RWPE1 (cell line): ENCODE results near the gene KRT80.
A peak's percentile ranks its signal among the peaks of the same experiment; 100 is the strongest.

Source experiments
- CTCF ChIA-PET: fragments of 350-600 bp; sonication (Branson Sonifier 250); formaldehyde crosslinking; extraction: SDS; loops from one replicate; lab custom pipeline; 2021; lab: Yijun Ruan, JAX
- POLR2A ChIA-PET: fragments of 400-600 bp; formaldehyde crosslinking; extraction: SDS; loops from one replicate; lab custom pipeline; 2020; ENCODE audit warnings: antibody characterized with exemption; ENCODE audit not compliant: low non-redundant PET; lab: Yijun Ruan, JAX
- DNase-seq: peaks from one replicate; pipeline ENCODE4 v3.0.0; 2012; ENCODE audit warnings: low spot score
- H3K27ac ChIP-seq: fragments of 450-650 bp; 2 replicates; pipeline ENCODE4 v1.5.1; 2017
- CTCF ChIP-seq: fragments of 450-650 bp; conservative IDR thresholded peaks from 2 replicates; pipeline ENCODE4 v1.5.1; 2017; ENCODE audit warnings: low read depth, mild to moderate bottlenecking

The KRT80 gene

GRCh38 chr12:52195065-52195730 lies 3.4 kb upstream of the KRT80 start:
- TF ChIP-seq CTCF = no peak
- CTCF ChIA-PET = no interaction called here
- H3K27ac ChIP-seq = peak overlapping the region; percentile 91; the same call in 1 of the 2 replicates
- POLR2A ChIA-PET = no interaction called here
- no peak for DNase-seq

GRCh38 chr12:52193991-52194390 lies 2.2 kb upstream of the KRT80 start:
- CTCF ChIA-PET = interaction anchor here (0.5 to 1.0 kb wide), 2 partner anchors 13 to 87 kb away, joined by 3 read pairs; no protein-coding TSS in a partner anchor
- POLR2A ChIA-PET = no interaction called here
- DNase-seq = no peak
- no peak for TF ChIP-seq CTCF
- peak overlapping the region; percentile 91; the same call in 1 of the 2 replicates for H3K27ac ChIP-seq

- peak overlapping the region; percentile 91; the same call in 1 of the 2 replicates for H3K27ac ChIP-seq
- CTCF ChIA-PET = interaction anchor here (0.5 to 1.0 kb wide), 2 partner anchors 14 to 87 kb away, joined by 3 read pairs; no protein-coding TSS in a partner anchor
- TF ChIP-seq CTCF = no peak
- no peak for DNase-seq
- POLR2A ChIA-PET = no interaction called here
Measured at GRCh38 chr12:52193532-52193931, 1.7 kb upstream of the KRT80 start.

- peak overlapping the region; percentile 91 for H3K27ac ChIP-seq
- POLR2A ChIA-PET = interaction anchor here (0.9 kb wide), 1 partner anchor 53 kb away, joined by 4 read pairs; no protein-coding TSS in a partner anchor
- TF ChIP-seq CTCF = no peak
- DNase-seq = no peak
- CTCF ChIA-PET = interaction anchor here (1.3 kb wide), 1 partner anchor 45 kb away, joined by 4 read pairs; no protein-coding TSS in a partner anchor
Measured at GRCh38 chr12:52190860-52191729, 719 bp downstream of the KRT80 start.

- no peak for DNase-seq
- POLR2A ChIA-PET = interaction anchor here (0.5 to 1.5 kb wide), 2 partner anchors 19 to 560 kb away, joined by 4 to 8 read pairs; no protein-coding TSS in a partner anchor
- peak overlapping the region; percentile 91 for H3K27ac ChIP-seq
- no peak for TF ChIP-seq CTCF
- CTCF ChIA-PET = interaction anchor here (0.5 to 1.3 kb wide), 5 partner anchors 16 to 138 kb away, joined by 3 to 5 read pairs (median 3); partner anchors contain the start of gene KRT7
Measured at GRCh38 chr12:52189376-52190174, 2.2 kb downstream of the KRT80 start.

- POLR2A ChIA-PET = interaction anchor here (0.5 to 1.5 kb wide), 2 partner anchors 20 to 559 kb away, joined by 4 to 8 read pairs; no protein-coding TSS in a partner anchor
- DNase-seq = no peak
- TF ChIP-seq CTCF = no peak
- peak overlapping the region; percentile 91 for H3K27ac ChIP-seq
- CTCF ChIA-PET = no interaction called here
Measured at GRCh38 chr12:52188658-52189057, 3.2 kb downstream of the KRT80 start.
